ENCODE data around the gene SYNM. TPM values are rescaled to one million over a fixed set of nuclear protein-coding genes. Genes with fewer than 3 reads are reported as not detected.

The SYNM gene
- total RNA-seq, 1 experiment from 2014 or later, result 1.9 TPM

GRCh38 chr15:99102332-99103235, 2.3 kb upstream of the SYNM start:
- H2BK120ac ChIP-seq (ENCODE audit: low read depth, low read length, poor library complexity, severe bottlenecking), result no peak overlapping the region
- TF ChIP-seq, protein P1, sequence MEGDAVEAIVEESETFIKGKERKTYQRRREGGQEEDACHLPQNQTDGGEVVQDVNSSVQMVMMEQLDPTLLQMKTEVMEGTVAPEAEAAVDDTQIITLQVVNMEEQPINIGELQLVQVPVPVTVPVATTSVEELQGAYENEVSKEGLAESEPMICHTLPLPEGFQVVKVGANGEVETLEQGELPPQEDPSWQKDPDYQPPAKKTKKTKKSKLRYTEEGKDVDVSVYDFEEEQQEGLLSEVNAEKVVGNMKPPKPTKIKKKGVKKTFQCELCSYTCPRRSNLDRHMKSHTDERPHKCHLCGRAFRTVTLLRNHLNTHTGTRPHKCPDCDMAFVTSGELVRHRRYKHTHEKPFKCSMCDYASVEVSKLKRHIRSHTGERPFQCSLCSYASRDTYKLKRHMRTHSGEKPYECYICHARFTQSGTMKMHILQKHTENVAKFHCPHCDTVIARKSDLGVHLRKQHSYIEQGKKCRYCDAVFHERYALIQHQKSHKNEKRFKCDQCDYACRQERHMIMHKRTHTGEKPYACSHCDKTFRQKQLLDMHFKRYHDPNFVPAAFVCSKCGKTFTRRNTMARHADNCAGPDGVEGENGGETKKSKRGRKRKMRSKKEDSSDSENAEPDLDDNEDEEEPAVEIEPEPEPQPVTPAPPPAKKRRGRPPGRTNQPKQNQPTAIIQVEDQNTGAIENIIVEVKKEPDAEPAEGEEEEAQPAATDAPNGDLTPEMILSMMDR (conservative IDR thresholded peaks at IDR 0.05), result no peak
- H3K79me1 ChIP-seq (ENCODE audit: insufficient read depth, low read depth, low read length, poor library complexity, severe bottlenecking), result no peaks in the 10 kb centered on the region
- no peak overlapping the region for H2BK5ac ChIP-seq (ENCODE audit: insufficient read length, low read length)
- no peak overlapping the region for H3K18ac ChIP-seq (ENCODE audit: insufficient read length, low read depth, low read length)
- Mint-ChIP-seq H3K27me3 (ENCODE audit: low read depth) (peaks cover 77% of the 10 kb centered on the region), H3K4me3 (no peak overlapping the region), H3K9me3 (no peaks in the 10 kb centered on the region; a peak in 1 of 5 replicates), H3K27ac (no peak overlapping the region), H3K36me3 (ENCODE audit: insufficient read depth in 1 of 3, low read depth in 3 of 3) (no peaks in the 10 kb centered on the region; a peak in 1 of 7 replicates), H3K4me1 (peaks cover 6% of the 10 kb centered on the region in 2 experiments; a peak in 2 of 4 replicates)
- no peak overlapping the region for H3K9ac ChIP-seq (ENCODE audit: extremely low read depth, insufficient read length, low read length)
- H3K23me2 ChIP-seq (ENCODE audit: insufficient read length, low read depth, low read length, poor library complexity, severe bottlenecking), result peaks cover 6% of the 10 kb centered on the region
- no peaks in the 10 kb centered on the region for H3K9me3 ChIP-seq (ENCODE audit: control insufficient read depth, low read depth, low read length)
- H3K23ac ChIP-seq (ENCODE audit: insufficient read length, low read depth, low read length), result no peak overlapping the region
- H2AK5ac ChIP-seq (ENCODE audit: insufficient read length, low read length), result no peak overlapping the region
- no peak overlapping the region for H4K91ac ChIP-seq (ENCODE audit: insufficient read length, low read depth, low read length)
- H3K14ac ChIP-seq (ENCODE audit: insufficient read depth, low read length), result no peak overlapping the region
- no peak overlapping the region for H2BK12ac ChIP-seq (ENCODE audit: insufficient read length, low read depth, low read length)
- H4K20me1 ChIP-seq (ENCODE audit: control insufficient read depth, insufficient read depth, insufficient read length), result peaks cover 3% of the 10 kb centered on the region
- WGBS (ENCODE audit: extremely low coverage, insufficient read length, low lambda C conversion rate), result no CpG with 5 or more reads among the region's 13 CpGs
- H3T11ph ChIP-seq (ENCODE audit: low read length), result no peak overlapping the region
- peaks cover 23% of the 10 kb centered on the region; the same call in 1 of the 2 replicates for H3K27me3 ChIP-seq (ENCODE audit: insufficient read depth, low read length)
- H2BK15ac ChIP-seq (ENCODE audit: low read depth, low read length), result no peak overlapping the region
- no peaks in the 10 kb centered on the region for H3K79me2 ChIP-seq (ENCODE audit: insufficient read depth, low read length)
- no peak overlapping the region for H4K8ac ChIP-seq (replicated peaks; ENCODE audit: insufficient read length, low read depth, low read length)
- no peak overlapping the region for H2AFZ ChIP-seq (ENCODE audit: low read length)
- H3K27ac ChIP-seq (ENCODE audit: insufficient read length, low read depth, low read length), result no peak overlapping the region
- no peak for DNase-seq
- no peak overlapping the region for H4K5ac ChIP-seq (ENCODE audit: insufficient read length, low read depth, low read length)
- no peak overlapping the region for H2BK20ac ChIP-seq (ENCODE audit: low read depth, low read length, poor library complexity, severe bottlenecking)
- H3K56ac ChIP-seq (ENCODE audit: insufficient read length, low read depth, low read length), result no peak overlapping the region
- no peaks in the 10 kb centered on the region for H3K4me1 ChIP-seq (ENCODE audit: insufficient read depth, low read length)
- no peak overlapping the region for H3K4ac ChIP-seq (ENCODE audit: low read depth, low read length)
- H3K4me2 ChIP-seq (ENCODE audit: insufficient read depth, insufficient read length, low read length), result no peak overlapping the region

All from H9 (cell line).